ES-I3 (cell line): ENCODE data around the gene CRACDL.

Source experiments
- H3K36me3 ChIP-seq: 2 replicates; pipeline ENCODE4 v1.6.1; 2013; ENCODE audit warnings: mild to moderate bottlenecking, low read length, control low read depth, moderate library complexity; ENCODE audit not compliant: insufficient read depth
- H3K4me1 ChIP-seq: 2 replicates; pipeline ENCODE4 v1.6.1; 2013; ENCODE audit warnings: mild to moderate bottlenecking, control low read depth, low read length; ENCODE audit not compliant: insufficient read depth
- H3K9ac ChIP-seq: 2 replicates; pipeline ENCODE4 v1.6.1; 2013; ENCODE audit warnings: low read depth, mild to moderate bottlenecking, low read length, moderate library complexity
- H3K9me3 ChIP-seq: 2 replicates; pipeline ENCODE4 v1.6.1; 2013; ENCODE audit warnings: mild to moderate bottlenecking, low read length, moderate library complexity; ENCODE audit not compliant: control insufficient read depth, insufficient read depth

The CRACDL gene

DNA sequence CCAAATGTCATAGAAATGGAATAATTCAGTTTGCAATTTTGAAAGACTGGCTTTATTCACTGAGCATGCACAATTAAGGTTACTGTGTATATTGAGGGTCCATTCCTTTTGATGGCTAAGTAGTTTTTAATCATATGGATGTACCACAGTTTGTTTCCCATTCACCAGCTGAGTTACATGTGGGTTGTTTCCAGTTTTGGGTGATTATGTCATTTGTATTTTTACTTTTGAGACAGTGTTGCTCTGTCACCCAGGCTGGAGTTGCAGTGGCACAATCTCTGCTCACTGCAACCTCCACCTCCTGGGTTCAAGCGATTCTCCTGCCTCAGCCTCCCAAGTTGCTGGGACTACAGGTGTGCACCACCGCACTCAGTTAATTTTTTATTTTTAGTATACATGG, 124.3 kb downstream of the CRACDL start:
- Histone ChIP-seq H3K36me3 (no peaks in the 10 kb centered on the region), H3K9ac (no peak overlapping the region), H3K4me1 (no peaks in the 10 kb centered on the region), H3K9me3 (no peaks in the 10 kb centered on the region)

DNA sequence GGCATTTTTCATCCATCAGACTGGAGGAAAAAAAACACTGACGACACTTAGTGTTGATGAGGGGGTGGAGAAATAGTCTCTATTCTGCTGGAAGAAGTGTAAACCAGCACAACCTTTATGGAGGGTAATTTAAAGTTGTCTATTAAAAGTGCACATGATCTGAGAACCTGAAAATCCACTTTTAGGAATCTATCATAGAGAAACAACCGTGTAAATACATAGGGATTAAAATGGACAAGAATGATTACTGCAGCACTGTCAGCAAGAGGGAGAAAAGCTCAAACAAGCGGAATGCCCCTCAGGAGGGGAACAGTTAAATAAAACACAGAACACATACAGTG, 125.5 kb downstream of the CRACDL start:
- no peaks in the 10 kb centered on the region for H3K36me3 ChIP-seq
- H3K9me3 ChIP-seq, result no peaks in the 10 kb centered on the region
- no peak overlapping the region for H3K9ac ChIP-seq
- H3K4me1 ChIP-seq, result no peaks in the 10 kb centered on the region

DNA sequence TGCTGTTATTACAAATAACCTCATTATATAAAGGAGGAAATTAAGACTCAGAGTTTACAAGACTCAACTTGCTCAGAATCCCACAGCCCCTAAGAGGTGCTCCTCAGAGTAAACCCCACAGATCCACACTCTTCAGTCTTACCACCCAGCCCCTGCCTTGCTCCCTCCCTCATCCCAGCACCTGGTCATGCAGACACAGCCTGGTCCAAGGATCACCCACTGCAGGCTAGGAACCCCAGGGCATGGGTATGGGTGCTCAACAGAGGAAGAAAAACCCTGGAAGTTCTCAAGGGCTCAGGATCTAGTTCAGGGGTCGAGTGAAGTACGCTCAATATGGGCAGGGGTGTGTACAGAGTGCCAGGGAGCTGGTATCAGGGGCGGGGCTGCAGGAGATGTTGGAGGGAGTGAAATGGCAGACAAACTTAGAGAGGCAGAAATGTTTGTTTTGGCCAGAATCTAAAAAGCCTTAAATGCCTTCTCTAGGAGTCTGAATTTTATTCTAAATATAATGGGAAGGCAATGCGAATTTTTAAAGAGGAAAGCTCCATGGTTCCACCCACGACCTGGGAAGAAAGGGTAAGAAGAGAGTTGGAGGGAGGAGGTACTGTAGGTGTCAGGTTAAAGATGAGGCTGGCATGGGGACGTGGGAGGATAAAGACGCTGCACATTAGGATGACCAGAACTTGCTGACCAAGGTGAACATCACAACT, 126.0 kb downstream of the CRACDL start:
- H3K36me3 ChIP-seq, result no peaks in the 10 kb centered on the region
- no peaks in the 10 kb centered on the region for H3K4me1 ChIP-seq
- no peaks in the 10 kb centered on the region for H3K9me3 ChIP-seq
- H3K9ac ChIP-seq, result no peak overlapping the region

DNA sequence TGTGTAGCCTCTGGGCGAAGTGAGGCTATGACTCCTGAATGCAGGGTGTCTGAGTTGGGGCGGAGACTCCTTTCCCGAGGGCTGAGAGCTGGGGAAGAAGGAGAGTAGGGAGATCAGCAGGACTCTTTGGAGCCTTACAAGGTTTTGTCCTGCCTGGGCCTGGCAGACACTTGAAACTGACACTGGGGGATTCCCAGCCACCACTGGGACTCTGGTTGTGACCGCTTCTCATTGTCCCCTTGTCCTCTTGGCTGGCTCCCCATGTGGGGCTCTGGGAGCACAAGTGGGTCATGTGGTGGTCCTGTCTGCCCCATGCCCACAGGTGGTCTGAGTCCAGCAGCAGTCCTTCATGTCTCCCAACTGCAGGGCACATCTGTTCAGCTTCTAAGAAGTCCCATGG, 126.9 kb downstream of the CRACDL start:
- Histone ChIP-seq H3K9ac (no peak overlapping the region), H3K36me3 (no peaks in the 10 kb centered on the region), H3K4me1 (no peaks in the 10 kb centered on the region), H3K9me3 (no peaks in the 10 kb centered on the region)

DNA sequence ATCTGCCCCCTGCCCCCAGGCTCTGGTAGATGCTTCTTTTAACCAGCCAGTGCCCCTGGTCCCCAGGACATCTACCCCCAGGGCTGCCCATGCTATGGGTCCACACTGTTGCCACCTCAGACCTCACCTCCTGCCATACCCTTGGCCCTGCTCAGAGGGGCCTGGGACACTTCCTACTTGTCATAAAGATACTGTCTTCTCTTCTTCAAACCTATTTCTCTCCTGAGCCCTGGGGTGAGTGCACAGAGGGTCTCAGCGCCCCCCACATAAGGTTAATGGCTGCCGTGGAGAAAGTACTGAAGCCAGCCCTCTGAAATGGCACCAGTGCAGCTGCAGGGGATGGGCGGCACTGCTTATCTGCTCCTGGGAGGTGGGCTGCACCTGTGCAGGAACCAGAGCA, 127.5 kb downstream of the CRACDL start:
- no peak overlapping the region for H3K9ac ChIP-seq
- no peaks in the 10 kb centered on the region for H3K36me3 ChIP-seq
- H3K4me1 ChIP-seq, result no peaks in the 10 kb centered on the region
- H3K9me3 ChIP-seq, result no peaks in the 10 kb centered on the region

DNA sequence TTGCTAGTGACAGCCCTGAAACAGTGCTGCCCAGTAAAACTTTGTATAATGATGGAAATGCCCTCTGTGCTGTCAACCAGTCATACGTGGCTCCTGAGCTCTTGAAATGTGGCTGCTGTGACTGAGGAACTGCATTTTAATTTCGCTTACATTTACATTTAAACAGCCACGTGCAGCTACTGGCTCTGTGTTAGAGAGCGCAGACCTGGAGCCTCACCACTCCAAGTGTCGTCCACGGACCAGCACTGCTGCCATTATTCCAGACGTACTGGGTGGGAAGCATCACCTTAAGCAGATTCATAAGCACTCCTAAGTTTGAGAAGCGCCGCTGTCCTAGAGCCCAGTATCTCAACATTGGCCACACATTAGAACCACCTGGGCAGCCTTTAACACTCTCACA, 128.1 kb downstream of the CRACDL start:
- no peaks in the 10 kb centered on the region for H3K36me3 ChIP-seq
- H3K9me3 ChIP-seq, result no peaks in the 10 kb centered on the region
- H3K4me1 ChIP-seq, result no peaks in the 10 kb centered on the region
- H3K9ac ChIP-seq, result no peak overlapping the region

DNA sequence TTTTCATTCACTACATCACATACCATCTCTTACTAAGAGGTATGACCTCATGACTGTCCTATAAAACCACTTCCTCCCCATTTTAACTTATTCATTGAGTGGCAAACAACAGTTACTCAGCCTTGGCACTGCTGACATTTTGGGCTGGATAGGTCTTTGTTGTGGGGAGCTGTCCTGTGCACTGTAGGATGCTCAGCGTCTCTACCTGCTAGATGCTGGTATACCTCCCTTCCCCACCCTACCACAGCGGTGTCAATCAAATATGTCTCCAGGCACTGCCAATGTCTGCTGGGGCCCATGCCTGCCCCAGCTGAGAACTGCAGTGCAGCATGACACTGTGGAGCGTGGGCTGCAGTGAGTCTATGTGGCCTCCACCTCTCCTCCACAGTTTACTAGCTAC, 128.8 kb downstream of the CRACDL start:
- H3K4me1 ChIP-seq, result no peaks in the 10 kb centered on the region
- H3K9me3 ChIP-seq, result no peaks in the 10 kb centered on the region
- no peaks in the 10 kb centered on the region for H3K36me3 ChIP-seq
- H3K9ac ChIP-seq, result no peak overlapping the region

DNA sequence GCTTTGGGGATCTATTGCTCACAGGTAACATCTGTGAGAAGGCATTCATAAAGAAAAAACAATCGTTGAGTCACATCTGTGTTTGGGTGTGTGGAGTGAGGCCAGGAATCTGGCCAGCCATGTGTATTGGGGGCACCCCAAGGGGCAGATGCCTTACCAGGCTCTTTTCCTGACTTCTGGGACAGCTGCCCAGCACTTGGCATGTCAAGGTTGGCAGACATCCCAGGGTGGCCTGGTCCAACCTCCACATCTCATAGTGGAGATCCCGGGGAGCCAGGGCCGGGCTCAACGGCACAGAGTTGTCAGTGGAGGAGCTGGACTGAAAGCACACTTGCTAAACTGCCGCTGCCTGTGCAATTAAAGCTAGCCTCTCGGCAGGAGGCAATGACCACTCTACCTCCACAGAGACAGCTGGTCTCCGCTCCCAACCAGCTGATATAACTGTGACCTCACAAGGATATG, 129.8 kb downstream of the CRACDL start:
- Histone ChIP-seq H3K4me1 (no peaks in the 10 kb centered on the region), H3K36me3 (no peaks in the 10 kb centered on the region), H3K9me3 (no peaks in the 10 kb centered on the region), H3K9ac (no peak overlapping the region)

DNA sequence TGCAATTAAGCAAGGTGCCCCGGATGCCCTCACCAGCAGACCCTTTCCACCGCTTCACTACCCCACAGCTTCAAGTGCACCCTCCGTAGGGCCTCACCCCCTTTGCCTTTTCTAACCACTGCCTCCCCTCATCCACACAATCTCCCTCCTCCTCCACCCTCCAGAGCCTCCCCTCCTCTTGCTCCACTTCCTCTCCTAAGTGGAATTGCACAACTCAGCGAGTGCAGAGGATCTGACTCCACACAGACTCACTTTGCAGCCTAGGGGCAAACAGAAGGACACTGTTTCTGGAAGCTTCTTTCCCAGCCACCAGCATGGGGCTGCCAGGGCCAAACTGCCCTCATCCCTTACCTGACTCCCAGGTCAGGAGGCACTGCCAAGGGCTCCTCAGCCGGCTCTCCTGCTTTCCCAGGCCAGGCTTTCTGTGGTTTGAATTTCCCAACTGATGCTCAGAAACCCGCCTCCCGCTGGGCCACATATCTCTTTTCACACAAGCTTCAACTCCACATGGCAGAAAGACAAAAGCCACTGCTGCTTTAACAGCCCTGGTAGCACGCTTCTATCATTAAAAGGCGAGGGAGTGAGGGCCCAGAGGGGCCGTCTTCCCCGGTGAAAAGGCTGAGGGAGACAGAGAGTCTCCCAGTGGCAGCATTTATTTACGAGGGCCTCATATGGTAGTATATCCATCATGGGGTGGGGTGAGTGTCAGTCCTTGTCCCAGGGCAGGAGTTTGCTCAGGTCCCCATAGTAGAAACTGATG, 130.4 kb downstream of the CRACDL start:
- Histone ChIP-seq H3K36me3 (no peaks in the 10 kb centered on the region), H3K4me1 (no peaks in the 10 kb centered on the region), H3K9me3 (no peaks in the 10 kb centered on the region), H3K9ac (no peak overlapping the region)

DNA sequence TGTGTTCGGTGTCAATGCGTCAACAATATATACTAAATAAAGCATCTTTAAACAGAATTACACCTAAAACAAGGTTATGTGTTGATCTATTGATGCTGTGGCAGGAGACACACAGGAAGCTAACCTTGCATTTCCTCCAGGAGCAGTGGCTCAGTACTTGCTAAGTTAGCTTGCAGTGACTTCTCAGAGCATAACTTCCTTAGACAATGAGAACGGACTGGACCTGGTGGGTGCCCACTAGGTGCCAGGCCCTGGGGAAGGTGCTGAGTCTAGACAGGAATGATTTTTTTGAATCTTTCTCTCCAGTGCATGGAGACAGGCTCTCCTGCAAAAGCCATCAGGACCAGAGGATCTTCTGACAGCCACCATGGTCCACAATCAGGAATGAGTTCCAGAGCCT, 131.3 kb downstream of the CRACDL start:
- Histone ChIP-seq H3K4me1 (no peaks in the 10 kb centered on the region), H3K9me3 (no peaks in the 10 kb centered on the region), H3K36me3 (no peaks in the 10 kb centered on the region), H3K9ac (no peak overlapping the region)

DNA sequence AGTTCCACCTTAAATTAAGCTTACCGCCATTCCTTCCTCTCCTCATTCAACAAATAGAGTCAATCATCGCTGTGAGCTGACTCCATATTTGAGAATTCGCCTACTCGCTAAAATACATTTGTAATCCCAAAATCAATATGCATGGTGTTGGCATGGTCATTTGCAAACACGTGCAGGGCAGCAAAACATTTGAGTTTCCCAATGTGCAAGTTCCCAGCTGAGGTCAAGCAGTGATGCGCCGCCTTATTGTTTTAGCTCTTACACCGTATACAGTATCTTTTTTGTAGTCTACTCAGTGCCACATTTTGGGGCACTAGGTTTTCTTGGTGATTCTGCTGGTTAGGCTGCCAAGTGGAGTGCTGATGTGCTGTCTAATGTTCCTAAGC, 131.8 kb downstream of the CRACDL start:
- Histone ChIP-seq H3K9ac (no peak overlapping the region), H3K9me3 (no peaks in the 10 kb centered on the region), H3K4me1 (no peaks in the 10 kb centered on the region), H3K36me3 (no peaks in the 10 kb centered on the region)

DNA sequence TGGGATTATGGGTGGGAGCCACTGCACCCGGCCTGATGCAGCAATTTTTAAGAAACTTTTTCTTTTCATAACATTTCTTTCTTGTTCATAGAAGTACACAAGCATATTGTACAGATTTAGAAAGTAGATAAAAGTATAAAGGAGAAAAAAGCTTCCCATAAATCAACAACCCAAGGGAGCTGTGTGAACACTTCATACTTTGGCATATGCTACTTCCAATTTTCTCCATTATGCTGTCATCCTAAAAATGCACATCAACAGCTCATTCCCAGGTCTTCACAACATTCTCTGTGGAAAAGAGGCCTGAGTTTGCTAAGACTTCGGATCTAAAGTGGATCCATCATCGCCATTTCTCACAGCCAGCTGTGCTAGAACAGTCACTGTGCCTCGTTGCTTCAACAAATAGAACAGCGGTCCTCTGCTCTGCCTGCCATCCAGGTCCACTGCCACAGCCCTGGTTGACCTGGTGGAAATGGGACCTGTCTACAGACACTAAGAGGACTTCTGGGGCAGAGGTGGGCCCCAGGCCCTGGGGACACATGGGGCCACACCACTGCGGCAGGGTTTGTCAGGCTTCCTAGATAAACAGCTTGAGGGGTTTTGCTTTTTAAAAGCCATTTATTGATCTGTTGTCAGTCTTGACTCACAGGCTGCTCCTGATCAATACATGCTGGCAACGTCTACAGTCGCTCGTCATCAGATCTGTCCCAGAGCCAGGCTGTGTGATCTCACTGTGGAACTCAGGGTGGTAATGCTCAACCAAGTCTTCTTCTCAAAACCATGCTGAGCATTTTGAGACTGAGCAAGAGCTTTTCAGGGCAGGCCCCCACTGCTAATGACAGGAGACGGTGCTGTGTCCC, 132.4 kb downstream of the CRACDL start:
- Histone ChIP-seq H3K9ac (no peak overlapping the region), H3K4me1 (no peaks in the 10 kb centered on the region), H3K36me3 (no peaks in the 10 kb centered on the region), H3K9me3 (no peaks in the 10 kb centered on the region)

DNA sequence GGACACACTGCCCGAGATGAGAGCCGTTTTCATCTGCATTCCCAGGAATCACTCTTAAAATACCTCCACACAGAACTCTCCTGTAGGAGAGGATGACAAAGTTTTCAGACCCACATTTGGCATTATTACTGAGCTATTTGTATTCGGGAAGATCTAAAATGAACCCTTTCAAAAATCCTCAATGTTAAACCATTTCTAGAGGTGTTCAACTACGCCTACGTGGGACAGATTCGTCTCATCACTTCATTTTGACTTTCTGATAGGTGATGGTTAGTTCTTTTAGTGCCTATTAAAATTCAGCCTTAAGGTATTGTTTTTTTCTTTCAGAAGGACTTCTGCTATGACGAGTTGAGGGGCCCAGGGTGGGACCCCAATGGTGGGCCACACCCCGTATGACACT, 133.7 kb downstream of the CRACDL start:
- no peaks in the 10 kb centered on the region for H3K9me3 ChIP-seq
- no peaks in the 10 kb centered on the region for H3K36me3 ChIP-seq
- no peaks in the 10 kb centered on the region for H3K4me1 ChIP-seq
- no peak overlapping the region for H3K9ac ChIP-seq

DNA sequence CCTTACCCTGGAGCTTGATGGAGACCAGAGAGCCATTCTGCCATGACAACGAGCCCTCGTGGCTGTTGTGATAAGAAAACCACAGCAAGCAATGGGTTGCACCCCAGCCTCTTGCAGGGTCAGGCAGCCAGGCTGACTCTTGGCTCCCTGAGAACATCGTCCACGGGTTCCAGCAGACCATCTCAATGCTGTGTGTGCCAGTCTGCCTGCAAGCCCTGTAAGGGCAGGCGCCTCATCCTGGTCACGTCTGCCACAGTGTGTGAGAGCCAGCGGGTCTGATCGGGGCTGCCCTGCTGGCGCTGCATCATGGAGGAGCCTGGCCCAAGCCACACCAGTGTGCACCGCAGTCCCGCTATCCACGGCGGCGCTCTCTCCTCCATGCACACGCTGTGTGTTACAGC, 134.1 kb downstream of the CRACDL start:
- no peaks in the 10 kb centered on the region for H3K36me3 ChIP-seq
- no peaks in the 10 kb centered on the region for H3K4me1 ChIP-seq
- H3K9ac ChIP-seq, result no peak overlapping the region

DNA sequence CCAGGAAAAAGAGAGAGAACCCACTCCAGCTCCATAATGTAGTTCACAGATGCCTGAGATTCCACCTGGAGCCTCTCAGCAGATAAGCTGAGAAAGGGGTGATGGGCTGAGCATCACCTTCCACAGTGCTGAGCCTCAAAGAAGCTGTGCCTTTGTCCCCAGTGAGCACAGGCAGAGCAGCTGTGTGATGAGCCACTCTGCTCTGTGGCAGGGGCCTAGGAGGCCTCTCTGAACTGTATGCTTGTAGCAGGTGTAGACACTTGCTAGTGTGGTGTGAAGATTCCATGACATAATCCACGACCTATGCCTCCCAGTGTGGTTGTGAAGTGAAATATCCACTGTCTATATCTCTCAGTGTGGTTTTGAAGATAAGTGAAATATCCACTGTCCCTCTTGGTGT, 134.7 kb downstream of the CRACDL start:
- Histone ChIP-seq H3K36me3 (no peaks in the 10 kb centered on the region), H3K9ac (no peak overlapping the region), H3K9me3 (no peaks in the 10 kb centered on the region), H3K4me1 (no peaks in the 10 kb centered on the region)

More for the DNA sequence above, 134.1 kb downstream of the CRACDL start:
- H3K9me3 ChIP-seq, result no peaks in the 10 kb centered on the region
